Measurements from ENCODE around the gene SSBP2. TPM values are rescaled to one million over a fixed set of nuclear protein-coding genes. Genes with fewer than 3 reads are reported as not detected.
A peak's percentile ranks its signal among the peaks of the same experiment; 100 is the strongest.

Gene SSBP2
- total and polyA plus RNA-seq, 2 of the 8 experiments (the other 6 are each of a cell fraction or from before 2014, with no cell fraction given) = 21.5 to 36.2 TPM

GRCh38 chr5:81787474-81788242, 36.8 kb upstream of the SSBP2 start:
- Histone ChIP-seq H3K14ac (ENCODE audit: insufficient read length) (no peak overlapping the region), H3K56ac (replicated peaks; ENCODE audit: insufficient read length, low read depth, low read length) (no peak overlapping the region), H4K91ac (replicated peaks; ENCODE audit: insufficient read length, low read length) (no peak overlapping the region), H3K27ac (ENCODE audit: low read depth, low read length) (peak overlapping the region; percentile 48; the same call in 1 of the 2 replicates), H2BK20ac (ENCODE audit: low read length) (peak overlapping the region; percentile 89), H3K4me1 (replicated peaks in 1 of 4; ENCODE audit: control insufficient read depth in 3 of 4, insufficient read depth in 4 of 4, low read length in 3 of 4) (peaks cover 0 to 11% (median 8%) of the 10 kb centered on the region in 4 experiments; a peak in 5 of 7 replicates), H2BK12ac (ENCODE audit: low read depth, low read length) (peak overlapping the region; percentile 96; the same call in 1 of the 2 replicates), H2BK5ac (ENCODE audit: low read depth, low read length) (peak overlapping the region; percentile 95), H3K23ac (ENCODE audit: insufficient read length) (no peak overlapping the region), H2BK120ac (replicated peaks; ENCODE audit: low read depth, low read length) (peak overlapping the region; percentile 30), H3K9ac (replicated peaks in 1 of 4; ENCODE audit: extremely low read depth in 1 of 4, low read depth in 3 of 4, low read length in 3 of 4) (no peak overlapping the region), H4K20me1 (replicated peaks in 1 of 2; ENCODE audit: control insufficient read depth in 1 of 2, insufficient read depth in 2 of 2, low read length in 2 of 2) (no peaks in the 10 kb centered on the region), H3K4ac (replicated peaks; ENCODE audit: insufficient read length, low read depth, low read length) (no peak overlapping the region), H2AK5ac (ENCODE audit: low read depth, low read length) (no peak overlapping the region; the same call in 1 of the 2 replicates), H2AFZ (ENCODE audit: low read length) (0 out of 2 replicates have a peak overlapping the region, but pooled peaks have one; percentile 47), H3K4me3 (ENCODE audit: extremely low read depth in 1 of 4, insufficient read depth in 2 of 4, low read depth in 3 of 4, low read length in 4 of 4) (peak overlapping the region in 1 of 4 experiments; percentile 9; a peak in 1 of 8 replicates), H2BK15ac (ENCODE audit: low read length) (no peak overlapping the region; the same call in 1 of the 2 replicates), H3K18ac (ENCODE audit: extremely low read depth, low read length) (peak overlapping the region; percentile 95; the same call in 1 of the 2 replicates), H3K27me3 (replicated peaks in 1 of 4; ENCODE audit: control insufficient read depth in 3 of 4, extremely low read depth in 1 of 4, insufficient read depth in 3 of 4, low read length in 3 of 4) (no peaks in the 10 kb centered on the region), H3K79me2 (ENCODE audit: control insufficient read depth in 1 of 2, insufficient read depth in 2 of 2, low read length in 2 of 2) (no peaks in the 10 kb centered on the region), H3K79me1 (ENCODE audit: low read depth, low read length) (no peaks in the 10 kb centered on the region), H3K4me2 (ENCODE audit: insufficient read depth in 1 of 2, low read depth in 2 of 2, low read length in 2 of 2) (peak overlapping the region; percentile 34 to 43; a peak in 3 of 4 replicates), H4K5ac (ENCODE audit: insufficient read length, low read depth, low read length) (peak overlapping the region; percentile 84), H3K36me3 (ENCODE audit: control insufficient read depth in 2 of 4, insufficient read depth in 4 of 4, low read length in 3 of 4) (no peaks in the 10 kb centered on the region), H4K8ac (ENCODE audit: extremely low read depth, insufficient read depth, low read length) (no peak overlapping the region), H3K23me2 (ENCODE audit: low read depth, low read length) (no peaks in the 10 kb centered on the region), H3K9me3 (ENCODE audit: insufficient read depth in 2 of 2, low read depth in 1 of 2, low read length in 1 of 2) (no peaks in the 10 kb centered on the region)
- FAIRE-seq (peak; percentile 75), DNase-seq (ENCODE audit: low read depth in 1 of 2, low spot score in 2 of 2) (peak in 1 of 2 experiments; percentile 54)
- 27% methylated on average over 3 of the region's 3 CpGs; no CpG with 5 or more reads in 1 of the 2 experiments for whole genome bisulfite sequencing, 2 experiments (ENCODE audit: extremely low coverage in 1 of 2, insufficient coverage in 1 of 2, insufficient read length in 1 of 2, insufficient replicate concordance in 2 of 2, low coverage in 1 of 2, low lambda C conversion rate in 2 of 2, missing lambda C conversion rate in 1 of 2)
- ChIA-PET POLR2A (ENCODE audit: partially characterized antibody) (interaction anchor here (0.7 to 3.4 kb wide), 7 partner anchors 16 to 64 kb away, joined by 3 to 30 read pairs (median 3); partner anchors contain the start of gene SSBP2), CTCF (ENCODE audit: partially characterized antibody) (interaction anchor here (0.9 to 2.8 kb wide), 8 partner anchors 16 to 394 kb away, joined by 3 to 10 read pairs (median 4); partner anchors contain the start of gene ACOT12)
- no peak for TF ChIP-seq EGR1 (IDR thresholded peaks at IDR 0.05; ENCODE audit: borderline replicate concordance, low read depth, low read length)
- no peak for TF ChIP-seq BCL11A (IDR thresholded peaks at IDR 0.05; ENCODE audit: low read depth in 2 of 2, low read length in 2 of 2)
- TF ChIP-seq FOSL1 (IDR thresholded peaks at IDR 0.05; ENCODE audit: insufficient read depth, low read depth, low read length) = no peak
